ENCODE results near the gene JADE2. TPM values are rescaled to one million over a fixed set of nuclear protein-coding genes. Genes with fewer than 3 reads are reported as not detected.

Gene JADE2
- total RNA-seq, 6 donors from 2014 or later: 51.5 to 102 (median 69.5) TPM

DNA sequence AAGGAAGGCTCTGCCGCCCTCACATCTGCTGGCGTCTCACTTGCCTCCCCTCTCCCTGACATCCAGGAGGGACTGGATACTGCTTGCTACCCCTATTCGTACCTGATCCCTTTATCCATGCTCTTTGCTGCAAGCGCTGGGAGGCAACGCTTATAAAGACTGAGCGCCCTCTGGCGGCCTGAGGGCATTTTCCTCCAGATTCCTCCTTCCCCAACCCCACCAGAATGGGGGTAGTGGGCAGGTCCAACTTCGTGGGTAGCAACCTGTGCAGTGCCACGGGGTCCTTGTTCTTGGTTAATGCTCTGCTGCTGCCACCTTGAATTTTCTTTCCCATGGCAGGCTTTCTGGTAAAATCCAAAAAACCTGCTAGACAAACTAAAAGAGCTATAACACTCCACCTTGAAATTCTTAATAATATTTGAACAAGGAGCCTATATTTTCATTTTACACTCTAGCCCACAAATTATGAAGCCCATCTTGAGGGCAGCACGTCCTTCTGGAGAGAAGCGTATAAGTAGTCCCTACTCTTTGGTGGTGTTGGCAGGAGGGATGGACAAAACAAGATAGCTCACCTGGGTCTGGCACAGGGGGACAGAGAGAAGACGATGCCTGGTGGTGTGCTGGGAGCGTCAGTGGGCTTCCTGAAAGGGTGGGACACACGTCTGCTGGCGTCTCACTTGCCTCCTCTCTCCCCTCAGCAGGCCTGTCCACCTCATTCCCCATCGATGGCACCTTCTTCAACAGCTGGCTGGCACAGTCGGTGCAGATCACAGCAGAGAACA, 52.5 kb downstream of the JADE2 start:
- ATAC-seq (ENCODE audit: low FRiP score in 2 of 2): peak; percentile 67 to 74
- DNase-seq: peak in 1 of 2 donors; percentile 77
- no peak overlapping the region for H3K4me3 ChIP-seq
- H3K9me3 ChIP-seq: no peaks in the 10 kb centered on the region
- peaks cover 41 to 88% (median 65%) of the 10 kb centered on the region in 4 donors for H3K36me3 ChIP-seq
- H3K27me3 ChIP-seq: no peaks in the 10 kb centered on the region
- 43 to 51% methylated on average over 14 to 17 of the region's 17 CpGs for WGBS, 2 donors
- no peak overlapping the region for H3K27ac ChIP-seq
- TF ChIP-seq, protein P1, sequence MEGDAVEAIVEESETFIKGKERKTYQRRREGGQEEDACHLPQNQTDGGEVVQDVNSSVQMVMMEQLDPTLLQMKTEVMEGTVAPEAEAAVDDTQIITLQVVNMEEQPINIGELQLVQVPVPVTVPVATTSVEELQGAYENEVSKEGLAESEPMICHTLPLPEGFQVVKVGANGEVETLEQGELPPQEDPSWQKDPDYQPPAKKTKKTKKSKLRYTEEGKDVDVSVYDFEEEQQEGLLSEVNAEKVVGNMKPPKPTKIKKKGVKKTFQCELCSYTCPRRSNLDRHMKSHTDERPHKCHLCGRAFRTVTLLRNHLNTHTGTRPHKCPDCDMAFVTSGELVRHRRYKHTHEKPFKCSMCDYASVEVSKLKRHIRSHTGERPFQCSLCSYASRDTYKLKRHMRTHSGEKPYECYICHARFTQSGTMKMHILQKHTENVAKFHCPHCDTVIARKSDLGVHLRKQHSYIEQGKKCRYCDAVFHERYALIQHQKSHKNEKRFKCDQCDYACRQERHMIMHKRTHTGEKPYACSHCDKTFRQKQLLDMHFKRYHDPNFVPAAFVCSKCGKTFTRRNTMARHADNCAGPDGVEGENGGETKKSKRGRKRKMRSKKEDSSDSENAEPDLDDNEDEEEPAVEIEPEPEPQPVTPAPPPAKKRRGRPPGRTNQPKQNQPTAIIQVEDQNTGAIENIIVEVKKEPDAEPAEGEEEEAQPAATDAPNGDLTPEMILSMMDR (IDR thresholded peaks at IDR 0.05): peak; percentile 79 to 86 (median 82)
- no peak for TF ChIP-seq POLR2A (IDR thresholded peaks at IDR 0.05)
- no peak for TF ChIP-seq EP300 (IDR thresholded peaks at IDR 0.05)
- peaks cover 8 to 43% (median 27%) of the 10 kb centered on the region in 4 donors for H3K4me1 ChIP-seq

DNA sequence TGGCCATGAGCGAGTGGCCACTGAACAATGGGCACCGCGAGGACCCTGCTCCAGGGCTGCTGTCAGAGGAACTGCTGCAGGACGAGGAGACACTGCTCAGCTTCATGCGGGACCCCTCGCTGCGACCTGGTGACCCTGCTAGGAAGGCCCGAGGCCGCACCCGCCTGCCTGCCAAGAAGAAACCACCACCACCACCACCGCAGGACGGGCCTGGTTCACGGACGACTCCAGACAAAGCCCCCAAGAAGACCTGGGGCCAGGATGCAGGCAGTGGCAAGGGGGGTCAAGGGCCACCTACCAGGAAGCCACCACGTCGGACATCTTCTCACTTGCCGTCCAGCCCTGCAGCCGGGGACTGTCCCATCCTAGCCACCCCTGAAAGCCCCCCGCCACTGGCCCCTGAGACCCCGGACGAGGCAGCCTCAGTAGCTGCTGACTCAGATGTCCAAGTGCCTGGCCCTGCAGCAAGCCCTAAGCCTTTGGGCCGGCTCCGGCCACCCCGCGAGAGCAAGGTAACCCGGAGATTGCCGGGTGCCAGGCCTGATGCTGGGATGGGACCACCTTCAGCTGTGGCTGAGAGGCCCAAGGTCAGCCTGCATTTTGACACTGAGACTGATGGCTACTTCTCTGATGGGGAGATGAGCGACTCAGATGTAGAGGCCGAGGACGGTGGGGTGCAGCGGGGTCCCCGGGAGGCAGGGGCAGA, 53.3 kb downstream of the JADE2 start:
- Histone ChIP-seq H3K4me3 (no peak overlapping the region), H3K27me3 (no peaks in the 10 kb centered on the region), H3K9me3 (no peaks in the 10 kb centered on the region), H3K36me3 (peaks cover 39 to 81% (median 58%) of the 10 kb centered on the region in 4 donors), H3K27ac (no peak overlapping the region), H3K4me1 (peaks cover 8 to 43% (median 27%) of the 10 kb centered on the region in 4 donors)
- DNase-seq (no peak), ATAC-seq (ENCODE audit: low FRiP score in 2 of 2) (no peak)
- 95 to 96% methylated on average over 5 to 28 of the region's 32 CpGs for WGBS, 2 donors
- TF ChIP-seq POLR2A (IDR thresholded peaks at IDR 0.05) (no peak), POLR2AphosphoS5 (IDR thresholded peaks at IDR 0.05) (no peak)
- TF ChIP-seq, protein P1 (IDR thresholded peaks at IDR 0.05): no peak

DNA sequence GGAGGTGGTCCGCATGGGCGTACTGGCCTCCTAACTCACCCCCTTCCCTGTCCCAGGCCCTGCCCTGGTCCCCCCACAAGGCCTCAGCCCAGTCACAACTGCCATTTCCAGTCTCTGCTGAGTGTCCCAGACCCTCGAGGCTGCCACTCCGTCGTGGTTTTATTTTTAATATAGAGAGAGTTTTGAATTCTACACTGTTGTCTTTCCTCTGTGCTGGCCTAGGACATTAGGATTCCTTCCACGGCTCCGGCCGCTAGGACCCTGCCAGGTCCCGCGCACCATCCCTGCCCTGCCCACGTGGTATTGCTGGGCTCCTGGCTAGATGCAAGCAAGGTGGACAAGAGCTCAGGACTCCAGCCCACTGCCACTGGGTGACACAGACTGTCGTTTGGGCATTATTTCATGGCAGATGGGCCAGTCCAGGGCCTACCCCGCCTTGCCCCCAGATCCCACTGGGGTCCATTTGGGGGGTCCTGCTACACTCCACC, 53.9 kb downstream of the JADE2 start:
- peaks cover 8 to 43% (median 27%) of the 10 kb centered on the region in 4 donors for H3K4me1 ChIP-seq
- no peaks in the 10 kb centered on the region for H3K9me3 ChIP-seq
- peak overlapping the region in 2 of 4 donors; percentile 44 to 75 for H3K27ac ChIP-seq
- 92% methylated on average over 13 of the region's 13 CpGs for WGBS, 2 donors
- ATAC-seq (ENCODE audit: low FRiP score in 2 of 2) (no peak), DNase-seq (no peak)
- peaks cover 33 to 75% (median 52%) of the 10 kb centered on the region in 4 donors for H3K36me3 ChIP-seq
- TF ChIP-seq EP300 (IDR thresholded peaks at IDR 0.05) (no peak), POLR2A (IDR thresholded peaks at IDR 0.05) (no peak)
- TF ChIP-seq, protein P1 (IDR thresholded peaks at IDR 0.05): no peak
- H3K4me3 ChIP-seq: no peak overlapping the region
- no peaks in the 10 kb centered on the region for H3K27me3 ChIP-seq

DNA sequence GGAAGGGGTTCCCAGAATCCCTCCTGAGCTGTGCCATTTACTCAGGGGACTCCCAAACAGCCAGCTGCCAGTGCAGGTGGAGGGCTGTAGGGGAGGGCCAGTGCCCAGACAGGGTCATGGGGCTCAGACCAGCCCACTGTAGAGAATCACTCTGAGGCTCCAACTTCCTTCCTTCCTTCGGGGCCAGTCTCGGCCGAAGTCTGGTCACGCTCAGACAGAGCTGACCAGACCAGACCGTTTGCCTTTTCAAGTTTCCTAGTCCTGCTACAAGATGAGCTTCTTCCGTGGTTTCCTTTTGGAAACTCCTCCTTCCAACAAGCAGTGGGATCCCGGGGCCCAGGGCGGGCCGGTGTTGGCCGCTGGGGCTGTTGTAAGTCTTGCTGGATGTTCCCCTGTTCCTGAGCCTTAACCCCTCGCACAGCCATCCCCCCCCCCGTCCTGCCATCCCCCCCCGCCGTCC, 54.6 kb downstream of the JADE2 start:
- Histone ChIP-seq H3K9me3 (no peaks in the 10 kb centered on the region), H3K4me3 (no peak overlapping the region), H3K27me3 (no peaks in the 10 kb centered on the region), H3K4me1 (peaks cover 8 to 43% (median 27%) of the 10 kb centered on the region in 4 donors), H3K36me3 (peaks cover 26 to 68% (median 45%) of the 10 kb centered on the region in 4 donors), H3K27ac (peak overlapping the region in 3 of 4 donors; percentile 3 to 75 (median 44))
- TF ChIP-seq, protein P1 (IDR thresholded peaks at IDR 0.05): no peak
- TF ChIP-seq POLR2AphosphoS5 (IDR thresholded peaks at IDR 0.05) (no peak), POLR2A (IDR thresholded peaks at IDR 0.05) (no peak), EP300 (IDR thresholded peaks at IDR 0.05) (no peak)
- DNase-seq (no peak), ATAC-seq (ENCODE audit: low FRiP score in 2 of 2) (no peak)
- WGBS, 2 donors: 64 to 72% methylated on average over 14 of the region's 14 CpGs

Data from upper lobe of left lung (tissue), 6 donors.